Aorta (tissue), 5 donors: ENCODE data around the gene KCNK5. TPM values are rescaled to one million over a fixed set of nuclear protein-coding genes. Genes with fewer than 3 reads are reported as not detected.
A peak's percentile ranks its signal among the peaks of the same experiment; 100 is the strongest.

Experiments
- ATAC-seq: fragments of 200-7000 bp; cut with Tn5 transposase; one replicate; pipeline ENCODE4 v1.9.1; 2022; ENCODE audit warnings: moderate library complexity; ENCODE audit not compliant: low FRiP score
- DNase-seq, 2 donors: peaks; one replicate each; pipeline ENCODE4 v3.0.0-alpha.2; 2020
- H3K27ac ChIP-seq, 2 donors: one replicate each; pipeline ENCODE4 v1.5.1; 2013; ENCODE audit warnings: low read length in 2 of 2, mild to moderate bottlenecking in 2 of 2, moderate library complexity in 2 of 2, control low read depth in 1 of 2, inconsistent platforms in 1 of 2, low read depth in 1 of 2
- H3K27me3 ChIP-seq, 2 donors: one replicate each; pipeline ENCODE4 v1.6.1; 2013; ENCODE audit warnings: control low read depth in 1 of 2, low read length in 1 of 2, mild to moderate bottlenecking in 1 of 2, moderate library complexity in 1 of 2; ENCODE audit not compliant: insufficient read depth in 2 of 2, control insufficient read depth in 1 of 2
- H3K36me3 ChIP-seq, 2 donors: one replicate each; pipeline ENCODE4 v1.6.1; 2013; ENCODE audit warnings: control low read depth in 1 of 2, low read length in 1 of 2, mild to moderate bottlenecking in 1 of 2; ENCODE audit not compliant: insufficient read depth in 2 of 2, control insufficient read depth in 1 of 2
- H3K4me1 ChIP-seq, 2 donors: one replicate each; pipeline ENCODE4 v1.6.1; 2013; ENCODE audit warnings: low read length in 2 of 2, control low read depth in 1 of 2, mild to moderate bottlenecking in 1 of 2, moderate library complexity in 1 of 2; ENCODE audit not compliant: insufficient read depth in 2 of 2, control insufficient read depth in 1 of 2
- H3K4me3 ChIP-seq, 2 donors: one replicate each; pipeline ENCODE4 v1.5.1; 2013; ENCODE audit warnings: low read length in 2 of 2, control low read depth in 1 of 2, mild to moderate bottlenecking in 1 of 2
- H3K9me3 ChIP-seq: one replicate; pipeline ENCODE4 v1.6.1; 2013; ENCODE audit warnings: mild to moderate bottlenecking, low read length; ENCODE audit not compliant: control insufficient read depth
- WGBS, 2 donors: extraction: QIAGEN DNeasy Blood & Tissue Kit; methylation state at CpG; one replicate each; pipeline ENCODE4 v1.1.7; 2013; 5-methylcytosine and 5-hydroxymethylcytosine counted together
- intact Hi-C, 2 donors: fragments of 100-400 bp; cut with DNase I; formaldehyde crosslinking; loops; one replicate each; pipeline versions ENCODE4 v1.14.2 to v1.15.0; 2022
- polyA plus RNA-seq, 2 donors: library from polyadenylated mRNA; stranded (reverse); fragments of 200-250 nt; gene quantifications; one replicate each; pipeline ENCODE4 v1.2.3, GENCODE V29; 2013
- total RNA-seq, 2 donors: library from RNA; stranded (reverse); fragmentation: NEBNext Ultra II Directional; extraction: Animal tissue kit (Norgen Biotek cat#: 25700); gene quantifications; one replicate each; pipeline ENCODE4 v1.2.1, GENCODE V29; 2021
- donor health status: healthy with polysubstance abuse.
- donor health status: Bipolar disorder and iron deficiency.
- donor health status: DM: no; HTN: no; CAD: no.
- donor health status: DM: no; HTN: no; CAD: no.
- donor health status: DM: yes; HTN: yes; CAD: no.

KCNK5 gene
- total and polyA plus RNA-seq, 4 donors, result 1.2 to 5.2 (median 3.9) TPM; not detected in 1

- ATAC-seq, result no peak
- H3K27me3 ChIP-seq, result no peaks in the 10 kb centered on the region
Observed at GRCh38 chr6:39231521-39232243, 2.4 kb upstream of the KCNK5 start.

GRCh38 chr6:39230654-39231035 is 1.4 kb upstream of the KCNK5 start:
- Histone ChIP-seq H3K4me1 (no peaks in the 10 kb centered on the region), H3K9me3 (no peaks in the 10 kb centered on the region), H3K27me3 (no peaks in the 10 kb centered on the region), H3K27ac (no peak overlapping the region), H3K4me3 (no peak overlapping the region), H3K36me3 (no peaks in the 10 kb centered on the region)
- WGBS, 2 donors, result 83 to 91% methylated on average over 3 of the region's 3 CpGs
- ATAC-seq, result no peak
- intact Hi-C loops, result no loop called here
- no peak for DNase-seq

More at GRCh38 chr6:39231521-39232243, 2.4 kb upstream of the KCNK5 start:
- intact Hi-C loops, result no loop called here
- Histone ChIP-seq H3K4me1 (no peaks in the 10 kb centered on the region), H3K27ac (no peak overlapping the region), H3K9me3 (no peaks in the 10 kb centered on the region), H3K4me3 (no peak overlapping the region), H3K36me3 (no peaks in the 10 kb centered on the region)
- DNase-seq, result no peak
- WGBS, 2 donors, result 73 to 79% methylated on average over 7 of the region's 7 CpGs

- Histone ChIP-seq H3K27ac (no peak overlapping the region), H3K36me3 (no peaks in the 10 kb centered on the region), H3K27me3 (no peaks in the 10 kb centered on the region), H3K4me1 (no peaks in the 10 kb centered on the region), H3K4me3 (no peak overlapping the region), H3K9me3 (no peaks in the 10 kb centered on the region)
- 35 to 50% methylated on average over 41 of the region's 41 CpGs for WGBS, 2 donors
- DNase-seq (peak in 1 of 2 donors; percentile 70), ATAC-seq (no peak)
- intact Hi-C loops, result no loop called here
Observed at GRCh38 chr6:39228111-39228971, 934 bp downstream of the KCNK5 start.

- intact Hi-C loops, result no loop called here
- Histone ChIP-seq H3K27ac (no peak overlapping the region), H3K4me3 (no peak overlapping the region), H3K36me3 (no peaks in the 10 kb centered on the region), H3K9me3 (no peaks in the 10 kb centered on the region), H3K27me3 (no peaks in the 10 kb centered on the region), H3K4me1 (no peaks in the 10 kb centered on the region)
- ATAC-seq, result no peak
- DNase-seq, result peak in 1 of 2 donors; percentile 27
- WGBS, 2 donors, result 76 to 84% methylated on average over 9 of the region's 9 CpGs
Observed at GRCh38 chr6:39227476-39227875, 1.8 kb downstream of the KCNK5 start.

GRCh38 chr6:39226639-39227329 is 2.5 kb downstream of the KCNK5 start:
- H3K9me3 ChIP-seq, result no peaks in the 10 kb centered on the region
- no peaks in the 10 kb centered on the region for H3K27me3 ChIP-seq
- DNase-seq (peak in 1 of 2 donors; percentile 7), ATAC-seq (no peak)
- no peak overlapping the region for H3K4me3 ChIP-seq
- intact Hi-C loops, result no loop called here
- no peaks in the 10 kb centered on the region for H3K36me3 ChIP-seq
- no peaks in the 10 kb centered on the region for H3K4me1 ChIP-seq
- WGBS, 2 donors, result 60 to 72% methylated on average over 10 of the region's 10 CpGs
- H3K27ac ChIP-seq, result no peak overlapping the region

- H3K27ac ChIP-seq, result no peak overlapping the region
- intact Hi-C loops, result no loop called here
- no peak overlapping the region for H3K4me3 ChIP-seq
- no peaks in the 10 kb centered on the region for H3K4me1 ChIP-seq
- WGBS, 2 donors, result 86 to 88% methylated on average over 6 of the region's 6 CpGs
- DNase-seq, result peak in 1 of 2 donors; percentile 24
- H3K36me3 ChIP-seq, result no peaks in the 10 kb centered on the region
- ATAC-seq, result no peak
- H3K27me3 ChIP-seq, result no peaks in the 10 kb centered on the region
- no peaks in the 10 kb centered on the region for H3K9me3 ChIP-seq
Observed at GRCh38 chr6:39225946-39226437, 3.3 kb downstream of the KCNK5 start.

- Histone ChIP-seq H3K27me3 (no peaks in the 10 kb centered on the region), H3K4me1 (no peaks in the 10 kb centered on the region), H3K9me3 (no peaks in the 10 kb centered on the region), H3K27ac (no peak overlapping the region), H3K36me3 (no peaks in the 10 kb centered on the region), H3K4me3 (no peak overlapping the region)
- WGBS, 2 donors, result 94 to 96% methylated on average over 4 of the region's 4 CpGs
- no peak for DNase-seq
- intact Hi-C loops, result no loop called here
- no peak for ATAC-seq
Observed at GRCh38 chr6:39225543-39225942, 3.7 kb downstream of the KCNK5 start.

- DNase-seq, result no peak
- intact Hi-C loops, result no loop called here
- H3K9me3 ChIP-seq, result no peaks in the 10 kb centered on the region
- no peak overlapping the region for H3K4me3 ChIP-seq
- no peaks in the 10 kb centered on the region for H3K36me3 ChIP-seq
- no peak for ATAC-seq
- no peaks in the 10 kb centered on the region for H3K27me3 ChIP-seq
- no peak overlapping the region for H3K27ac ChIP-seq
- H3K4me1 ChIP-seq, result no peaks in the 10 kb centered on the region
- 86 to 91% methylated on average over 5 of the region's 5 CpGs for WGBS, 2 donors
Observed at GRCh38 chr6:39224523-39225182, 4.6 kb downstream of the KCNK5 start.
